GM12872 (cell line): ENCODE measurements around the gene TAOK1.
A peak's percentile ranks its signal among the peaks of the same experiment; 100 is the strongest.

Experiments used
- CTCF ChIP-seq: IDR thresholded peaks from 3 replicates; pipeline ENCODE4 v1.5.1; 2011; ENCODE audit warnings: low read depth, mild to moderate bottlenecking, low read length, moderate library complexity; ENCODE audit not compliant: insufficient read depth

Gene TAOK1

GRCh38 chr17:29590411-29591145 is 200.4 kb downstream of the TAOK1 start:
- no peak for TF ChIP-seq CTCF

GRCh38 chr17:29591146-29591736 is 201.1 kb downstream of the TAOK1 start:
- TF ChIP-seq CTCF = no peak

GRCh38 chr17:29591737-29592608 is 201.8 kb downstream of the TAOK1 start:
- TF ChIP-seq CTCF = peak; percentile 94

GRCh38 chr17:29592850-29593551 is 202.8 kb downstream of the TAOK1 start, which contains the start of gene ANKRD13B:
Gene ANKRD13B (plus strand): TSS chr17:29593132. CDS start chr17:29593622, 490 bp downstream.
- no peak for TF ChIP-seq CTCF

- peak; percentile 39; the same call in 1 of the 3 replicates for TF ChIP-seq CTCF
These were observed 203.7 kb downstream of the TAOK1 start for GRCh38 chr17:29593591-29594518.

GRCh38 chr17:29594519-29595090 is 204.4 kb downstream of the TAOK1 start:
- TF ChIP-seq CTCF = no peak
